ENCODE data around the gene PLCH1. TPM values are rescaled to one million over a fixed set of nuclear protein-coding genes. Genes with fewer than 3 reads are reported as not detected.

Gene PLCH1
- total and polyA plus RNA-seq, 2 of the 13 experiments (the other 11 are each of a cell fraction or from before 2014, with no cell fraction given), result 2.0 to 3.0 TPM

DNA sequence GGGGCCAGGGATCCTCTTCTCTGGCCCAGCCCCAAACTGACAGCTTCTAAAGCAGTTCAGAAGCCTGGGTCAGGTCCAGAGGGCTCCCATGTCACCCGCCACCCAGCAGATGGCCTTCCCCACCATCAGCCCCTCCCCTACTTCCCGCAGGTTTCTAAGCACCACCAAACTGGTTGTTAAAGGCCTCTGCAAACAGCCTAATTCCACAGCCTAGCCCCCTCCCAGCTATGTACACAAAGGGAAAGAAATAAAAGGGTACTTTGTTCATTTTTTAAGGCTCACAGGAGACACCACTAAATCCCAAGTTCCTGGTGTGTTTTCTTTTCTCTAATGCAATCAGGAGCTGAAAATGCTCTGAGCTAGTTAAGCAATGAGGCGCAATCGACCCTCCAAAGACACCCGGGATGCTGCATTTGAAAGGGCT, 30.6 kb downstream of the PLCH1 start (continued):
- TF ChIP-seq, protein P1, sequence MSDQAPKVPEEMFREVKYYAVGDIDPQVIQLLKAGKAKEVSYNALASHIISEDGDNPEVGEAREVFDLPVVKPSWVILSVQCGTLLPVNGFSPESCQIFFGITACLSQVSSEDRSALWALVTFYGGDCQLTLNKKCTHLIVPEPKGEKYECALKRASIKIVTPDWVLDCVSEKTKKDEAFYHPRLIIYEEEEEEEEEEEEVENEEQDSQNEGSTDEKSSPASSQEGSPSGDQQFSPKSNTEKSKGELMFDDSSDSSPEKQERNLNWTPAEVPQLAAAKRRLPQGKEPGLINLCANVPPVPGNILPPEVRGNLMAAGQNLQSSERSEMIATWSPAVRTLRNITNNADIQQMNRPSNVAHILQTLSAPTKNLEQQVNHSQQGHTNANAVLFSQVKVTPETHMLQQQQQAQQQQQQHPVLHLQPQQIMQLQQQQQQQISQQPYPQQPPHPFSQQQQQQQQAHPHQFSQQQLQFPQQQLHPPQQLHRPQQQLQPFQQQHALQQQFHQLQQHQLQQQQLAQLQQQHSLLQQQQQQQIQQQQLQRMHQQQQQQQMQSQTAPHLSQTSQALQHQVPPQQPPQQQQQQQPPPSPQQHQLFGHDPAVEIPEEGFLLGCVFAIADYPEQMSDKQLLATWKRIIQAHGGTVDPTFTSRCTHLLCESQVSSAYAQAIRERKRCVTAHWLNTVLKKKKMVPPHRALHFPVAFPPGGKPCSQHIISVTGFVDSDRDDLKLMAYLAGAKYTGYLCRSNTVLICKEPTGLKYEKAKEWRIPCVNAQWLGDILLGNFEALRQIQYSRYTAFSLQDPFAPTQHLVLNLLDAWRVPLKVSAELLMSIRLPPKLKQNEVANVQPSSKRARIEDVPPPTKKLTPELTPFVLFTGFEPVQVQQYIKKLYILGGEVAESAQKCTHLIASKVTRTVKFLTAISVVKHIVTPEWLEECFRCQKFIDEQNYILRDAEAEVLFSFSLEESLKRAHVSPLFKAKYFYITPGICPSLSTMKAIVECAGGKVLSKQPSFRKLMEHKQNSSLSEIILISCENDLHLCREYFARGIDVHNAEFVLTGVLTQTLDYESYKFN (CRISPR knock-in tag; conservative IDR thresholded peaks at IDR 0.05), result peak; percentile 85
- TF ChIP-seq MYC (CRISPR knock-in tag; IDR thresholded peaks at IDR 0.05; ENCODE audit: borderline replicate concordance) (no peak), ZSCAN25 (CRISPR knock-in tag; IDR thresholded peaks at IDR 0.05) (peak; percentile 81), ZKSCAN8 (CRISPR knock-in tag; IDR thresholded peaks at IDR 0.05; ENCODE audit: borderline replicate concordance) (no peak; the same call in 1 of the 2 replicates), RARA (CRISPR knock-in tag; IDR thresholded peaks at IDR 0.05) (no peak), SALL1 (CRISPR knock-in tag; IDR thresholded peaks at IDR 0.05) (peak; percentile 67), HDAC2 (CRISPR knock-in tag; IDR thresholded peaks at IDR 0.05) (peak; percentile 76), NR2F2 (IDR thresholded peaks at IDR 0.05; ENCODE audit: borderline replicate concordance, low read depth) (peak; percentile 61; the same call in 1 of the 2 replicates), NFIC (IDR thresholded peaks at IDR 0.05; ENCODE audit: low read length) (peak; percentile 58; the same call in 1 of the 2 replicates), ZNF607 (CRISPR knock-in tag; IDR thresholded peaks at IDR 0.05; ENCODE audit: borderline replicate concordance) (no peak), EED (CRISPR knock-in tag; IDR thresholded peaks at IDR 0.05) (no peak), MED8 (CRISPR knock-in tag; IDR thresholded peaks at IDR 0.05; ENCODE audit: insufficient replicate concordance) (no peak), PHF21A (CRISPR knock-in tag; IDR thresholded peaks at IDR 0.05) (peak; percentile 86), ZFX (CRISPR knock-in tag; IDR thresholded peaks at IDR 0.05; ENCODE audit: low read depth) (peak; percentile 72), ZNF850 (CRISPR knock-in tag; conservative IDR thresholded peaks at IDR 0.05) (no peak), MIER2 (CRISPR knock-in tag; IDR thresholded peaks at IDR 0.05) (peak; percentile 24; the same call in 1 of the 2 replicates), ZNF282 (IDR thresholded peaks at IDR 0.05; ENCODE audit: partially characterized antibody) (no peak), ZNF556 (CRISPR knock-in tag; IDR thresholded peaks at IDR 0.05; ENCODE audit: borderline replicate concordance) (no peak), ZNF33B (CRISPR knock-in tag; IDR thresholded peaks at IDR 0.05) (no peak), ZNF841 (CRISPR knock-in tag; IDR thresholded peaks at IDR 0.05; ENCODE audit: borderline replicate concordance) (no peak), ZNF343 (CRISPR knock-in tag; IDR thresholded peaks at IDR 0.05) (no peak), ZNF256 (CRISPR knock-in tag; conservative IDR thresholded peaks at IDR 0.05) (no peak), TP53 (CRISPR knock-in tag; conservative IDR thresholded peaks at IDR 0.05) (no peak), ZNF234 (CRISPR knock-in tag; conservative IDR thresholded peaks at IDR 0.05) (no peak), HCFC1 (IDR thresholded peaks at IDR 0.05; ENCODE audit: low read depth, low read length) (no peak)
- TF ChIP-seq, protein P2, sequence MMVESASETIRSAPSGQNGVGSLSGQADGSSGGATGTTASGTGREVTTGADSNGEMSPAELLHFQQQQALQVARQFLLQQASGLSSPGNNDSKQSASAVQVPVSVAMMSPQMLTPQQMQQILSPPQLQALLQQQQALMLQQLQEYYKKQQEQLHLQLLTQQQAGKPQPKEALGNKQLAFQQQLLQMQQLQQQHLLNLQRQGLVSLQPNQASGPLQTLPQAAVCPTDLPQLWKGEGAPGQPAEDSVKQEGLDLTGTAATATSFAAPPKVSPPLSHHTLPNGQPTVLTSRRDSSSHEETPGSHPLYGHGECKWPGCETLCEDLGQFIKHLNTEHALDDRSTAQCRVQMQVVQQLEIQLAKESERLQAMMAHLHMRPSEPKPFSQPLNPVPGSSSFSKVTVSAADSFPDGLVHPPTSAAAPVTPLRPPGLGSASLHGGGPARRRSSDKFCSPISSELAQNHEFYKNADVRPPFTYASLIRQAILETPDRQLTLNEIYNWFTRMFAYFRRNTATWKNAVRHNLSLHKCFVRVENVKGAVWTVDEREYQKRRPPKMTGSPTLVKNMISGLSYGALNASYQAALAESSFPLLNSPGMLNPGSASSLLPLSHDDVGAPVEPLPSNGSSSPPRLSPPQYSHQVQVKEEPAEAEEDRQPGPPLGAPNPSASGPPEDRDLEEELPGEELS (CRISPR knock-in tag; IDR thresholded peaks at IDR 0.05), result peak; percentile 81
- TF ChIP-seq, protein P3, sequence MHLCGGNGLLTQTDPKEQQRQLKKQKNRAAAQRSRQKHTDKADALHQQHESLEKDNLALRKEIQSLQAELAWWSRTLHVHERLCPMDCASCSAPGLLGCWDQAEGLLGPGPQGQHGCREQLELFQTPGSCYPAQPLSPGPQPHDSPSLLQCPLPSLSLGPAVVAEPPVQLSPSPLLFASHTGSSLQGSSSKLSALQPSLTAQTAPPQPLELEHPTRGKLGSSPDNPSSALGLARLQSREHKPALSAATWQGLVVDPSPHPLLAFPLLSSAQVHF (CRISPR knock-in tag; IDR thresholded peaks at IDR 0.05), result no peak

Data from HepG2 (cell line).